ENCODE measurements around the gene ANKAR. TPM values are rescaled to one million over a fixed set of nuclear protein-coding genes. Genes with fewer than 3 reads are reported as not detected.

Gene ANKAR
- total RNA-seq, 2 experiments from 2014 or later = 7.9 to 8.0 TPM

- ATAC-seq (ENCODE audit: poor library complexity) = no peak
- no peaks in the 10 kb centered on the region for H3K27me3 Mint-ChIP-seq
- CTCF ChIA-PET = no interaction called here
Observed at GRCh38 chr2:189639007-189639609, 35.4 kb upstream of the ANKAR start.

GRCh38 chr2:189641002-189641401 is 33.5 kb upstream of the ANKAR start:
- no peak overlapping the region for H3K4me3 ChIP-seq (ENCODE audit: low read length)
- DNase-seq (no peak), ATAC-seq (ENCODE audit: poor library complexity) (no peak)
- ChIA-PET CTCF (no interaction called here), POLR2A (no interaction called here)
- H3K27ac ChIP-seq (ENCODE audit: low read depth in 1 of 2, low read length in 2 of 2) = no peak overlapping the region
- Mint-ChIP-seq H3K36me3 (ENCODE audit: low read depth) (no peaks in the 10 kb centered on the region), H3K27ac (no peak overlapping the region), H3K4me3 (no peak overlapping the region), H3K9me3 (no peaks in the 10 kb centered on the region), H3K4me1 (ENCODE audit: low read depth) (no peaks in the 10 kb centered on the region), H3K27me3 (no peaks in the 10 kb centered on the region)
- intact Hi-C loops (cut with DNase I, micrococcal nuclease) = no loop called here
- H3K4me1 ChIP-seq (ENCODE audit: insufficient read depth, low read length) = no peaks in the 10 kb centered on the region
- H3K27me3 ChIP-seq (ENCODE audit: control insufficient read depth in 1 of 2, insufficient read depth in 2 of 2, low read length in 2 of 2) = no peaks in the 10 kb centered on the region
- no peaks in the 10 kb centered on the region for H3K9me3 ChIP-seq (ENCODE audit: control insufficient read depth in 1 of 2, insufficient read depth in 1 of 2, low read length in 2 of 2)
- H3K36me3 ChIP-seq (ENCODE audit: insufficient read depth, low read length) = no peaks in the 10 kb centered on the region
- TF ChIP-seq CTCF (IDR thresholded peaks at IDR 0.05) = no peak

More at GRCh38 chr2:189639007-189639609, 35.4 kb upstream of the ANKAR start:
- no peak overlapping the region for H3K27ac Mint-ChIP-seq
- no peaks in the 10 kb centered on the region for H3K9me3 Mint-ChIP-seq
- Histone ChIP-seq H3K9me3 (ENCODE audit: control insufficient read depth in 1 of 2, insufficient read depth in 1 of 2, low read length in 2 of 2) (no peaks in the 10 kb centered on the region), H3K36me3 (ENCODE audit: insufficient read depth, low read length) (no peaks in the 10 kb centered on the region), H3K27me3 (ENCODE audit: control insufficient read depth in 1 of 2, insufficient read depth in 2 of 2, low read length in 2 of 2) (no peaks in the 10 kb centered on the region), H3K27ac (ENCODE audit: low read depth in 1 of 2, low read length in 2 of 2) (no peak overlapping the region), H3K4me3 (ENCODE audit: low read length) (no peak overlapping the region), H3K4me1 (ENCODE audit: insufficient read depth, low read length) (no peaks in the 10 kb centered on the region)
- no peak for DNase-seq
- no peaks in the 10 kb centered on the region for H3K36me3 Mint-ChIP-seq (ENCODE audit: low read depth)
- H3K4me3 Mint-ChIP-seq = no peak overlapping the region
- POLR2A ChIA-PET = no interaction called here
- no peaks in the 10 kb centered on the region for H3K4me1 Mint-ChIP-seq (ENCODE audit: low read depth)
- intact Hi-C loops (cut with DNase I, micrococcal nuclease) = loop anchor here in 1 of 2 experiments (10.0 kb wide), 1 partner anchor 544 kb away; no protein-coding TSS in a partner anchor
- TF ChIP-seq CTCF (IDR thresholded peaks at IDR 0.05) = no peak

GRCh38 chr2:189641590-189641989 is 32.9 kb upstream of the ANKAR start:
- no peaks in the 10 kb centered on the region for H3K27me3 ChIP-seq (ENCODE audit: control insufficient read depth in 1 of 2, insufficient read depth in 2 of 2, low read length in 2 of 2)
- Mint-ChIP-seq H3K36me3 (ENCODE audit: low read depth) (no peaks in the 10 kb centered on the region), H3K9me3 (no peaks in the 10 kb centered on the region), H3K27me3 (no peaks in the 10 kb centered on the region), H3K4me1 (ENCODE audit: low read depth) (no peaks in the 10 kb centered on the region), H3K27ac (no peak overlapping the region), H3K4me3 (no peak overlapping the region)
- DNase-seq = no peak
- ChIA-PET CTCF (no interaction called here), POLR2A (no interaction called here)
- intact Hi-C loops (cut with DNase I, micrococcal nuclease) = no loop called here
- H3K4me3 ChIP-seq (ENCODE audit: low read length) = no peak overlapping the region
- TF ChIP-seq CTCF (IDR thresholded peaks at IDR 0.05) = no peak
- no peaks in the 10 kb centered on the region for H3K4me1 ChIP-seq (ENCODE audit: insufficient read depth, low read length)
- no peaks in the 10 kb centered on the region for H3K36me3 ChIP-seq (ENCODE audit: insufficient read depth, low read length)
- no peak for ATAC-seq (ENCODE audit: poor library complexity)
- H3K9me3 ChIP-seq (ENCODE audit: control insufficient read depth in 1 of 2, insufficient read depth in 1 of 2, low read length in 2 of 2) = no peaks in the 10 kb centered on the region
- H3K27ac ChIP-seq (ENCODE audit: low read depth in 1 of 2, low read length in 2 of 2) = no peak overlapping the region
